Pancreas (tissue), 10 donors: ENCODE measurements around the gene MICAL3. TPM values are rescaled to one million over a fixed set of nuclear protein-coding genes. Genes with fewer than 3 reads are reported as not detected.
A peak's percentile ranks its signal among the peaks of the same experiment; 100 is the strongest.

Experiments used
- ATAC-seq, 4 donors: fragments of 200-7000 bp; cut with Tn5 transposase; one replicate each; pipeline versions ENCODE4 v1.8.0 to v1.9.1; 2020; ENCODE audit warnings: mild to moderate bottlenecking in 4 of 4, moderate library complexity in 4 of 4
- DNase-seq, 6 donors: peaks; one replicate each; pipeline ENCODE4 v3.0.0-alpha.2; 2020
- FAIRE-seq: peaks from 2 replicates; lab custom pipeline; 2012; peaks lifted over from hg19 to GRCh38; lab: Jason Lieb, UNC
- H3K27ac ChIP-seq, 4 donors: fragments of 200-600 bp; sonication (generic); 1 replicate in 3 of 4; 2 replicates in 1 of 4; pipeline versions ENCODE4 v1.5.0 to v1.8.0; 2020
- H3K27me3 ChIP-seq, 4 donors: fragments of 200-600 bp; one replicate each; pipeline ENCODE4 v1.8.0; 2021
- H3K36me3 ChIP-seq, 3 donors: fragments of 200-600 bp; sonication (generic) in 1 of 3; one replicate each; pipeline versions ENCODE4 v1.5.0 to v1.8.0; 2020 to 2021
- H3K4me1 ChIP-seq, 3 donors: fragments of 200-600 bp; one replicate each; pipeline ENCODE4 v1.8.0; 2021
- H3K4me3 ChIP-seq, 4 donors: fragments of 200-600 bp; sonication (generic) in 2 of 4; one replicate each; pipeline versions ENCODE4 v1.5.0 to v1.8.0; 2020 to 2021
- H3K9me3 ChIP-seq, 4 donors: fragments of 200-600 bp; one replicate each; pipeline ENCODE4 v1.8.0; 2021
- CTCF ChIP-seq, 4 donors: fragments of 200-600 bp; sonication (generic) in 3 of 4; IDR thresholded peaks; one replicate each; pipeline versions ENCODE4 v1.5.0 to v1.8.0; 2021; ENCODE audit warnings: antibody characterized with exemption in 4 of 4
- WGBS, 2 donors: extraction: QIAGEN DNeasy Blood & Tissue Kit; methylation state at CpG; one replicate each; pipeline ENCODE4 v1.1.7; 2013; 5-methylcytosine and 5-hydroxymethylcytosine counted together
- intact Hi-C, 3 donors: fragments of 100-400 bp; cut with DNase I; formaldehyde crosslinking; loops; one replicate each; pipeline versions ENCODE4 v1.11.1 to v1.14.2; 2022
- polyA plus RNA-seq, 2 donors: library from polyadenylated mRNA; stranded (reverse); fragments of 200-250 nt; gene quantifications; one replicate each; pipeline ENCODE4 v1.2.3, GENCODE V29; 2013
- total RNA-seq, 6 donors: library from RNA; stranded (reverse); fragmentation: NEBNext Ultra II Directional in 4 of 6; extraction: Animal tissue kit (Norgen Biotek cat#: 25700) in 4 of 6; gene quantifications; one replicate each; pipeline versions ENCODE4 v1.2.1 to v1.2.4, GENCODE V29; 2021 to 2023
- donor health status: healthy with polysubstance abuse.
- donor health status: DM: no; HTN: no; CAD: no; lungs with moderate emphysema.
- donor health status: DM: no; HTN: no; CAD: no.
- donor health status: control.
- donor health status: control.
- donor health status: Bipolar disorder and iron deficiency.
- donor health status: DM: yes; HTN: yes; CAD: no.
- donor health status: DM: no; HTN: no; CAD: no.
- donor health status: DM: no; HTN: no; CAD: no.
- donor health status: DM: yes; HTN: yes; CAD: no.

MICAL3 gene
- total and polyA plus RNA-seq, 8 donors = 5.9 to 56.8 (median 25.5) TPM

DNA sequence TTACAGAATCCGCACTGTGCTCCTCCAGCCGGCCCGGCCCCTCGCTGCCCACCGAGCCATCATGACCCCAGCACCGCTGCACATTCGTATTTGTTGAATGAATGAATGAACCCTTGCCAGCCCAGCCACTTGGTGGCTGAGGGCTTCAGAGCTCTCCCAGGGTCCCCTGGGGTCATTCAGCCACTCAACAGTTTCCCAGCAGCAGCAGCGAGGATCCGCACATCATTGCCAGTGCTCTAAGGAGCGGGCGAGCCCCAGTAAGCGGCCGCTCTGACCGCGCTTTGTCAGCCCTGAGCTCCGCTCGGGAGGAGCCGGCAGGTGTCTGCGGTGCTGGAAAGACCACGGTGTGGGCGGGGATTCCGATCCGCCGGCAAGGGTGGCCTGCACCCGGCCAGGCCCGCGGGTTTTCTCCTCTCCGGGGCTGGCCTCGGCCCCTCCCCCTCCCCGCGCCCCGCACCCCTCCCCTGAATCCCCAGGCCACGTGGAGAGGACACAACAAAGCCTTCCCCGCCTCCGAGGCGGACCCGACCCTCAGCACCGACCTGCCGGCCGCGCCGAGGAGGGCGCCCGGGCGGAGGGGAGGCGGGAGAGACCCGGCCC is 250.7 kb downstream of the MICAL3 start:
- intact Hi-C loops = no loop called here
- ATAC-seq (peak; percentile 57 to 82 (median 71)), DNase-seq (peak; percentile 26 to 82 (median 58))

GRCh38 chr22:17772958-17773605 is 251.3 kb downstream of the MICAL3 start:
- no peak for FAIRE-seq
- Histone ChIP-seq H3K27me3 (no peaks in the 10 kb centered on the region), H3K9me3 (no peaks in the 10 kb centered on the region), H3K4me1 (peaks cover 3 to 7% (median 6%) of the 10 kb centered on the region in 3 donors), H3K27ac (no peak overlapping the region), H3K4me3 (peak overlapping the region; percentile 63 to 81 (median 74)), H3K36me3 (no peaks in the 10 kb centered on the region)
- DNase-seq = peak in 1 of 6 donors; percentile 59
- intact Hi-C loops = no loop called here
- WGBS, 2 donors = 65 to 72% methylated on average over 18 of the region's 18 CpGs
- TF ChIP-seq CTCF (IDR thresholded peaks at IDR 0.05) = no peak
- ATAC-seq = peak; percentile 3 to 14 (median 8)

More for the DNA sequence above, 250.7 kb downstream of the MICAL3 start:
- no peak for TF ChIP-seq CTCF (IDR thresholded peaks at IDR 0.05)
- Histone ChIP-seq H3K9me3 (no peaks in the 10 kb centered on the region), H3K36me3 (no peaks in the 10 kb centered on the region), H3K27me3 (no peaks in the 10 kb centered on the region), H3K27ac (peak overlapping the region in 2 of 4 donors; percentile 54 to 61), H3K4me3 (peak overlapping the region; percentile 63 to 81 (median 74)), H3K4me1 (peaks cover 3 to 7% (median 6%) of the 10 kb centered on the region in 3 donors)
- FAIRE-seq = no peak
- WGBS, 2 donors = 2 to 3% methylated on average over 30 to 45 of the region's 47 CpGs

DNA sequence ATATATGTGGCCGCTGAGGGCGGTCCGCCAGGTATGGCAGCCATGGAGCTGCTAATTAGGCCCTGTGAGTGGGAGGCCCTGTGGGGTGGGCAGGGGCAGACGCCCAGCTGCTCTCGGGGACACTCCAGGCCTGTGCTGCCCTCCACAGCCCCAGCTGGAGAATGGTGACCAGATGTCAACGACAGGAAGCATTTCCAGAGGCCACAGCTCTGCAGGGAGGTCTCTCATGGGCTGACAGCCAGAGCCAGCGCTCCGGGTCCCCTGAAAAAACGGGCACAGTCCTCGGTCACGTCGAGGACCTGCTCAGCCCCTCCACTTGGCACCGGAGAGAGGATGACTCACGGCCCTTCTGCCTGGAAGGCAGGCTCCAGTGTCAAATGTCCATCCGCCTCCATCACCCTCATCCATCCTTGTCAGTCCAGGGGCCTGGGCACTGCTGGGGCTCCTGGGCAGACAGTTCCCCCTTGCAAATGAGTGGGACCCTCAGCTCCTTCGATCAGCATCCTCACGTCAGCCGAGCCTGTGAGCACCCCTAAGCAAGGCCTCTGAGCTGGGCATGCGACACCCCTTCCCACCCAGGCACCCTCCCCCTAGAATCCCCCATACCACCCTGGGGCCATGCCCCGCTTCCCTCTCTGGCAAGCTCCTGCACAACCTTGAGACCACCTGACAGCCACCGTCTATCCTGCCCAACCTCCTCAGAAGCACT is 252.0 kb downstream of the MICAL3 start:
- Histone ChIP-seq H3K27me3 (no peaks in the 10 kb centered on the region), H3K27ac (peak overlapping the region in 1 of 4 donors; percentile 17), H3K4me1 (peaks cover 3 to 7% (median 6%) of the 10 kb centered on the region in 3 donors), H3K36me3 (no peaks in the 10 kb centered on the region), H3K4me3 (peak overlapping the region in 1 of 4 donors; percentile 81), H3K9me3 (no peaks in the 10 kb centered on the region)
- 84 to 86% methylated on average over 21 of the region's 21 CpGs for whole genome bisulfite sequencing, 2 donors
- intact Hi-C loops = no loop called here
- ATAC-seq (no peak), FAIRE-seq (no peak), DNase-seq (peak in 1 of 6 donors; percentile 67)
- no peak for TF ChIP-seq CTCF (IDR thresholded peaks at IDR 0.05)

DNA sequence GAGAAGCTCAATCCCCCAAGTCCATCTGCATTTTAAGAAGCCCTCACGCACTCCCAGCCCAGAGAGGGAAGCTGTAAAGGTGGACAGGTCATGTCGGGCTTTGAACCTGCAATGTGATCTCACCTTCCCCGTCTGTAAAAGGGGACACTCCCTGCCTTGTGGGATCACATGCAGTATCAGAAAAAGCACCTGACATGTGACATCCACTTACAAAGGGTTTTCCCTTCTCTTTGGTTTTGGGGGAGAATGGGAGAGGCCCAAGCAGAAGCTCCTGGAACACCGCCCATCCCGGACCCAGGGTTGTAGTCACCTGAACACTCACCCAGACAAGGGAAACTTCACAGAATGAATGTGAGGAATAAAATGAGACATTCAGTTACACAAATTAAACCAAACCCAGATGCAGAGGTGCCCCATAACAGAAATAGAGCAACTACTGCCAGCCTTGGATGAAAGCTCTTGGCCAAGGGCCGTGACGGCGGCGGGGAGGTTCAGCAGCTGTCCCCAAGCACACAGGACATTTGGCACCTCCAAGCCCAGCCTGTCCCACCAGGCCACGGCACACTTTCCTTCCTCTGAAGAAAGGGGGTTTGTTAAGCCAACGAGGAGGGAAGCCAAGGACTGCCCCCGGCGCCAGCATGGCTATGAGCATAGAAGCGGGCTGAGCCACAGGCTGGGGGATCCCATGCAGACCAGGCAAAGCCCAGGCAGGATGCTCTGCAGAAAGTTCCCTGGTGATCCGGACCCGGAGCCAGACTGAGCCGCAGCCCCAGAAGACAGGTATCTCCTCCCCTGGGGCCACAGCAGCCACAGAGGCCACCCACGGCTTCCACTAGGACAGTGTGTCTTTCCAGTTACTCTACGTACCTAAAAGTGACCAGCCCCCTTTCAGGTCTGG is 253.9 kb downstream of the MICAL3 start:
- Histone ChIP-seq H3K4me1 (peaks cover 3 to 7% (median 6%) of the 10 kb centered on the region in 3 donors), H3K4me3 (no peak overlapping the region), H3K9me3 (no peaks in the 10 kb centered on the region), H3K27ac (no peak overlapping the region), H3K36me3 (no peaks in the 10 kb centered on the region), H3K27me3 (no peaks in the 10 kb centered on the region)
- ATAC-seq (no peak), DNase-seq (peak in 1 of 6 donors; percentile 47), FAIRE-seq (no peak)
- intact Hi-C loops = no loop called here
- 88 to 94% methylated on average over 19 of the region's 19 CpGs for WGBS, 2 donors
- TF ChIP-seq CTCF (IDR thresholded peaks at IDR 0.05) = no peak
